Measurements from ENCODE around the gene ITGA5. TPM values are rescaled to one million over a fixed set of nuclear protein-coding genes. Genes with fewer than 3 reads are reported as not detected.
A peak's percentile ranks its signal among the peaks of the same experiment; 100 is the strongest.

The ITGA5 gene
- total and polyA plus RNA-seq, 9 of the 15 experiments (the other 6 are each of a cell fraction or from before 2014, with no cell fraction given) = 9.1 to 82.1 (median 47.4) TPM

- ChIA-PET CTCF (ENCODE audit: low intra/inter-chr PET ratio) (no interaction called here), POLR2A (interaction anchor here (1.1 kb wide), 2 partner anchors 26 to 102 kb away, joined by 5 read pairs; no protein-coding TSS in a partner anchor)
- 27% methylated on average over 4 of the region's 4 CpGs for WGBS (ENCODE audit: insufficient coverage, low coverage, missing lambda C conversion rate)
- peaks cover 92% of the 10 kb centered on the region for H3K79me2 ChIP-seq (ENCODE audit: control insufficient read depth, insufficient read depth, low read length)
- no peaks in the 10 kb centered on the region for H3K9me1 ChIP-seq (ENCODE audit: control insufficient read depth, insufficient read depth, low read length)
- 0 out of 2 replicates have a peak overlapping the region, but pooled peaks have one; percentile 57 for H3K4me3 ChIP-seq
- H3K36me3 ChIP-seq (ENCODE audit: control insufficient read depth, insufficient read depth, low read length) = peaks cover 40% of the 10 kb centered on the region
- ATAC-seq = peak; percentile 18; the same call in 1 of the 3 replicates
- peaks cover 82 to 87% of the 10 kb centered on the region in 2 experiments for H3K4me1 ChIP-seq (replicated peaks in 1 of 2; ENCODE audit: control insufficient read depth in 2 of 2, insufficient read depth in 2 of 2, low read length in 2 of 2)
- H3K4me2 ChIP-seq (ENCODE audit: insufficient read depth, low read length) = peak overlapping the region; percentile 88
- H3K27me3 ChIP-seq (ENCODE audit: control insufficient read depth in 2 of 2, insufficient read depth in 2 of 2, low read length in 2 of 2) = no peaks in the 10 kb centered on the region
- peak overlapping the region; percentile 62 for H3K27ac ChIP-seq (ENCODE audit: extremely low read depth, low read depth, low read length)
- in situ Hi-C loops (cut with MboI) (no loop called here), intact Hi-C loops (cut with micrococcal nuclease) (no loop called here)
- peak overlapping the region; percentile 27 to 91; a peak in 3 of 4 replicates for H3K9ac ChIP-seq (ENCODE audit: insufficient read depth in 1 of 2, low read depth in 2 of 2, low read length in 2 of 2)
- no TSS peak for BruUV-seq (replicated peaks)
- DNase-seq (ENCODE audit: extremely low read depth in 1 of 4, low spot score in 3 of 4) = peak; percentile 47 to 76 (median 58)
- no peaks in the 10 kb centered on the region for H3K9me3 ChIP-seq (replicated peaks; ENCODE audit: control insufficient read depth, insufficient read depth, low read depth, low read length)
- no peaks in the 10 kb centered on the region for H4K20me1 ChIP-seq (replicated peaks; ENCODE audit: control insufficient read depth, insufficient read depth, low read length)
- peak; percentile 44 for FAIRE-seq
- TF ChIP-seq, protein P1, sequence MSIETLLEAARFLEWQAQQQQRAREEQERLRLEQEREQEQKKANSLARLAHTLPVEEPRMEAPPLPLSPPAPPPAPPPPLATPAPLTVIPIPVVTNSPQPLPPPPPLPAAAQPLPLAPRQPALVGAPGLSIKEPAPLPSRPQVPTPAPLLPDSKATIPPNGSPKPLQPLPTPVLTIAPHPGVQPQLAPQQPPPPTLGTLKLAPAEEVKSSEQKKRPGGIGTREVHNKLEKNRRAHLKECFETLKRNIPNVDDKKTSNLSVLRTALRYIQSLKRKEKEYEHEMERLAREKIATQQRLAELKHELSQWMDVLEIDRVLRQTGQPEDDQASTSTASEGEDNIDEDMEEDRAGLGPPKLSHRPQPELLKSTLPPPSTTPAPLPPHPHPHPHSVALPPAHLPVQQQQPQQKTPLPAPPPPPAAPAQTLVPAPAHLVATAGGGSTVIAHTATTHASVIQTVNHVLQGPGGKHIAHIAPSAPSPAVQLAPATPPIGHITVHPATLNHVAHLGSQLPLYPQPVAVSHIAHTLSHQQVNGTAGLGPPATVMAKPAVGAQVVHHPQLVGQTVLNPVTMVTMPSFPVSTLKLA (conservative IDR thresholded peaks at IDR 0.05) = 0 out of 4 replicates have a peak, but pooled peaks of 1 of the 2 experiments have one; percentile 15
- peak; percentile 43; the same call in 1 of the 2 replicates for TF ChIP-seq EGR1 (conservative IDR thresholded peaks at IDR 0.05)
- 0 out of 4 replicates have a peak, but pooled peaks of 1 of the 2 experiments have one; percentile 7 for TF ChIP-seq NRF1 (conservative IDR thresholded peaks at IDR 0.05 in 1 of 2, IDR thresholded peaks at IDR 0.05 in 1 of 2)
- TF ChIP-seq SP1 (CRISPR knock-in tag; IDR thresholded peaks at IDR 0.05) = 0 out of 2 replicates have a peak, but pooled peaks have one; percentile 9
- no peak for TF ChIP-seq SP2 (IDR thresholded peaks at IDR 0.05; ENCODE audit: extremely low read depth, low read depth, low read length, poor library complexity, severe bottlenecking)
- TF ChIP-seq PRDM10 (IDR thresholded peaks at IDR 0.05; ENCODE audit: partially characterized antibody) = peak; percentile 33
- no peak for TF ChIP-seq TEAD1 (CRISPR knock-in tag; IDR thresholded peaks at IDR 0.05)
- peak; percentile 49 for TF ChIP-seq LEF1 (IDR thresholded peaks at IDR 0.05)
- no peak for TF ChIP-seq SNIP1 (IDR thresholded peaks at IDR 0.05; ENCODE audit: low read depth)
- peak; percentile 59 for TF ChIP-seq ZFX (CRISPR knock-in tag; IDR thresholded peaks at IDR 0.05)
- TF ChIP-seq RFX1 (IDR thresholded peaks at IDR 0.05) = no peak
- TF ChIP-seq HMBOX1 (IDR thresholded peaks at IDR 0.05) = peak; percentile 95
- 0 out of 2 replicates have a peak, but pooled peaks have one; percentile 0 for TF ChIP-seq SMARCA4 (IDR thresholded peaks at IDR 0.05)
- no peak overlapping the region for H2AFZ ChIP-seq (ENCODE audit: low read depth, low read length)
Measured at GRCh38 chr12:54388237-54389133, 30.6 kb downstream of the ITGA5 start.
